Measurements from ENCODE around the gene SLCO3A1.

SLCO3A1 gene

GRCh38 chr15:91946075-91946474 lies 92.6 kb downstream of the SLCO3A1 start:
- no peak overlapping the region for H3K27ac ChIP-seq
- TF ChIP-seq CTCF (IDR thresholded peaks at IDR 0.05; ENCODE audit: low read depth, low read length), result no peak
- H3K36me3 ChIP-seq, result no peaks in the 10 kb centered on the region
- DNase-seq, result no peak
- no peaks in the 10 kb centered on the region for H3K9me3 ChIP-seq (ENCODE audit: severe bottlenecking)
- no peak overlapping the region for H3K4me3 ChIP-seq (ENCODE audit: low read depth, low read length)
- peaks cover 59% of the 10 kb centered on the region for H3K27me3 ChIP-seq (ENCODE audit: insufficient read depth, low read depth, severe bottlenecking)

- no peaks in the 10 kb centered on the region for H3K36me3 ChIP-seq
- DNase-seq, result no peak
- no peak overlapping the region for H3K4me3 ChIP-seq (ENCODE audit: low read depth, low read length)
- no peaks in the 10 kb centered on the region for H3K9me3 ChIP-seq (ENCODE audit: severe bottlenecking)
- H3K27me3 ChIP-seq (ENCODE audit: insufficient read depth, low read depth, severe bottlenecking), result peaks cover 56% of the 10 kb centered on the region
- TF ChIP-seq CTCF (IDR thresholded peaks at IDR 0.05; ENCODE audit: low read depth, low read length), result no peak
- H3K27ac ChIP-seq, result no peak overlapping the region
Measured at GRCh38 chr15:91946581-91947292, 93.2 kb downstream of the SLCO3A1 start.

- no peak for DNase-seq
- no peaks in the 10 kb centered on the region for H3K36me3 ChIP-seq
- H3K4me3 ChIP-seq (ENCODE audit: low read depth, low read length), result no peak overlapping the region
- no peak overlapping the region for H3K27ac ChIP-seq
- H3K27me3 ChIP-seq (ENCODE audit: insufficient read depth, low read depth, severe bottlenecking), result peaks cover 53% of the 10 kb centered on the region
- no peak for TF ChIP-seq CTCF (IDR thresholded peaks at IDR 0.05; ENCODE audit: low read depth, low read length)
- H3K9me3 ChIP-seq (ENCODE audit: severe bottlenecking), result no peaks in the 10 kb centered on the region
Measured at GRCh38 chr15:91947293-91947679, 93.8 kb downstream of the SLCO3A1 start.

- no peak for TF ChIP-seq CTCF (IDR thresholded peaks at IDR 0.05; ENCODE audit: low read depth, low read length)
- H3K9me3 ChIP-seq (ENCODE audit: severe bottlenecking), result no peaks in the 10 kb centered on the region
- peaks cover 56% of the 10 kb centered on the region for H3K27me3 ChIP-seq (ENCODE audit: insufficient read depth, low read depth, severe bottlenecking)
- no peaks in the 10 kb centered on the region for H3K36me3 ChIP-seq
- H3K4me3 ChIP-seq (ENCODE audit: low read depth, low read length), result no peak overlapping the region
- no peak overlapping the region for H3K27ac ChIP-seq
- no peak for DNase-seq
Measured at GRCh38 chr15:91947683-91948608, 94.4 kb downstream of the SLCO3A1 start.

GRCh38 chr15:91949361-91949760 lies 95.9 kb downstream of the SLCO3A1 start:
- no peak for DNase-seq
- Histone ChIP-seq H3K36me3 (no peaks in the 10 kb centered on the region), H3K27me3 (ENCODE audit: insufficient read depth, low read depth, severe bottlenecking) (peaks cover 63% of the 10 kb centered on the region), H3K9me3 (ENCODE audit: severe bottlenecking) (no peaks in the 10 kb centered on the region), H3K27ac (no peak overlapping the region), H3K4me3 (ENCODE audit: low read depth, low read length) (no peak overlapping the region)
- no peak for TF ChIP-seq CTCF (IDR thresholded peaks at IDR 0.05; ENCODE audit: low read depth, low read length)

Data from WERI-Rb-1 (cell line).